Fibroblast of skin of right biceps (primary cell): Measurements from ENCODE around the gene TOX2.
A peak's percentile ranks its signal among the peaks of the same experiment; 100 is the strongest.

Experiments
- DNase-seq: peaks from one replicate; pipeline ENCODE4 v3.0.0-alpha.2; 2013

The TOX2 gene

DNA sequence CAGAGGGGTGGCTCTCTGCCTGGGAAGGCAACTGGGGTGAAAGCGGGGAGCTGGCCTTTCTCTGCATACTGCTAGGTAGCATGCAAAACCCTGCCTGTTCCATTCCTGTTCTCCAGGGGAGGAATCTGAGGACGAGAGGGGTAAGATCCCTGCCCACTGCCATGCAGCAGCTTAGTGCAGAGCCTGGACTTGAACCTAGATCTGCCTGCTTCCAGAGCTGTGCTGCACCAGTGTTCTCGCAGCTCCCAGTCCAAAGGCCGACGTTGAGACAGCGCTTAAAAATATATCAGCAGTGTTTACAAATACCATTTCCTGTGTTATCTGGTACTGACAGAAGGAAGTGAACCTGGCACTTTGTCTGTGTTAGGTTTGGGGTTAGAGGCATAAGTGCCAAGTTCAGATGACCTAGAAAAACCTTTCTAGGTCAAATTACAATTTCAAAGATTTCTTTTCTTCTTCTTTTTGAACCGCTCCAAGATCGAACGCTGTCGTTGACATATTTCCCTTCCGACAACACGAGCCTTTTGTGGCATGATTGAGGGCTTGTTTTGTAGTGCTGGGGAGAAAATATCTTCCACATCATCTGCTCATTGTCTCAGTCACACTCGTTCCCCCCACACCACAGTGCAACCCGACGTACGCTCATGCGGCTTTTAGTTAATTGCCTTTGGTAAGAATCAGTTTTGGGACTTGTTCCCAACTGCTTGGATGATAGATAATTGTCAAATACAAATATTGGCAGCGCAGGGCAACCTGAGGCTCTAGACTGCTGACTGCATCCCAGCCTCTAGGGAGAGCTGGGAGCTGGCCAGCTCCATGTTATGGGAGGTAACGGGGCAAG, 44.6 kb downstream of the TOX2 start:
- peak; percentile 54 for DNase-seq

GRCh38 chr20:43959920-43960227, 45.2 kb downstream of the TOX2 start:
- DNase-seq = no peak

DNA sequence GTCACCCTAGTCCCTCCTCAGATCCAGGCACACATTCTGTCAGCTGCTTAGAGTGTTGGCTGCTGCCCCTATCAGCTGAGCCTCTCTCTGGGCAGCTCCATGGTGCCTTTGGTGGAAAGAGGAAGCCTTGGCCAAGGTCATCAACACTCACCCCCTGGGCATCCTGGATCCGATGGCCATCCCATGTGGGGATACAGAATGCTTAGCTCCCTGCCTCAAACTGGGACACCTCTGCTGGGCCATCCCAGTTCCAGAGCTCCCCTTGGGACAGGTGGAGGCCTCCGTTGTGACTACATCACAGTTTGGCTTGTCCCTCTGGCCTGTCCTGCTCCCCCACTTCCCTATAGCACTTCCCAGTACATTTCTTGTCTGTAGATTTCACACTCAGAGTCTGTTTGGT, 45.6 kb downstream of the TOX2 start:
- no peak for DNase-seq

DNA sequence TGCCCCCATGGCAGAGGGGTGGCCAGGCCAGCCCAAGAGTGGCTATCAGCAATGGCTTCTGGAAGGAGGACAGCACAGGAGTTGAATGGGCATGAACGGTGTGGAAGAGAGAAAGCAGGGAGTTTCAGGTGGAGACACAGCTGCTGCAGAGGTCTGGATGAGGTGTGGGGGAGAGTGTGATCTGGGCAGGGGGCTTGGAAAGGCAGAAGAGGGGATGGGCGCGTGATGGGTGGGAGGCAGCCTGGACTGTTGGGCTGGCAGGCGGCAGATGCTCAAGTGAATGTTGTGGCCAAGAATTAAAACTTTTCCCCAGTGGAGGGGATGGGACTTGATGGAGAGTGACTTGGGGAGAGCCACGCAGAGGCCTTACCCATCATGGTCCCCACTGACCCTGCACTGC, 46.5 kb downstream of the TOX2 start:
- DNase-seq = no peak

- no peak for DNase-seq
These were observed 47.2 kb downstream of the TOX2 start for GRCh38 chr20:43961541-43962471.

DNA sequence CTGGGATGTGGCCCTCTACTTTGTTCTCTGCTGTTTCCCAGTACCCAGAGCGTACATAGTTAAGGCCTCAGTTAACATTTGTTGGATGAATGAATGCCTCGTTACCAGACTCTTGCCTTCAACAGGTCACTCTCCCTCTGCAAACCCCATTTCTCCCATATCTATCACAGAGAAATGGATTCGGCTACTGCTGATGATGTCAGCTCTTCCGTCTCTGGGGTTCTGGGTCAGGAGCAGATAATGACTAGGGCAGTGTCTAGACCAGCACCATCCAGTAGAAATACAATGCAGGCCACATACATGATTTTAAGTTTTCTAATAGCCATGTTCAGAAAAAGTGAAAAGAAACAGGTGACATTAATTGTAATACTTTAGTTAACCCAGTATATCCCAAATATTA, 47.9 kb downstream of the TOX2 start:
- no peak for DNase-seq

DNA sequence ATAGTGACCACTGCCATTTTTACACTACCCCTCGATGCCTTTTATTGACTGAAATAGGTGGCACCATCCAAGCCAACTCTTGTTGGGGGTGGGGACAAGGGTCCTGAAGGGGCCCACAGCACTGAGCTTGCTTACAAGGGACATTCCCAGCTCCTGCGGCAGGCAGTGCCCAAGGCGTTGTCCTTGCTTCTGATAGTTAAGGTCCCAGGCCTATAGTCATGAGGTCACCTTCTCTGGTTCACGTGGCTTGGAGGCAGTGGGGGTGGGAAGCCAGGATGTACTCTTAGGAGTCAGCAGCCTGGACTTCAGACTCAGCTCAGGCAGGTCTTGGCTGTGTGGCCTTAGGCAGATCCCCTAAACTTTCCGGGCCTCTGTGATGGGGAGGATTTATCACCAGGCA, 48.6 kb downstream of the TOX2 start:
- DNase-seq = no peak

GRCh38 chr20:43963872-43964791, 49.5 kb downstream of the TOX2 start:
- DNase-seq = peak; percentile 88

- no peak for DNase-seq
These were observed 53.8 kb downstream of the TOX2 start for GRCh38 chr20:43968341-43969000.

- DNase-seq = no peak
These were observed 54.4 kb downstream of the TOX2 start for GRCh38 chr20:43969028-43969447.

GRCh38 chr20:43969501-43970182, 55.0 kb downstream of the TOX2 start:
- DNase-seq = no peak

- no peak for DNase-seq
These were observed 56.6 kb downstream of the TOX2 start for GRCh38 chr20:43971267-43971666.

DNA sequence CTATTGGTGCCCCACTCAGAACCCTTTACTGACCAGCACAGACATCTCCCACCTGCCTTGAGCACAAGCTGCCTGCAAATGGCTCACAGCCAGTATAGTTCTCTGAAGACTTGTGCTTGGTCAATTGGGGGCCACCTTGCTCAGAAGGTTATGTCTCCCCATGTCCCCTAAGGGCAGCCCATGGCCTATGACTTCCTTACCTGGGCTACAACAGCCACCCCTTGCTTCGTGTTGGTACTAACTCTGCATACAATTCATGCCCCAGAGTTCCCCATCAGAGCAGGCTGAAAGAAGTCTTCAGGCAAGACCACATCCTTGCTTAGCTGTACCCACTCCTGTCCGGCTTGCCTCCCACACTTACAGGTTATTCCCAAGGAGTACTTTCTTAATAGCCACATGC, 57.4 kb downstream of the TOX2 start:
- DNase-seq = no peak

DNA sequence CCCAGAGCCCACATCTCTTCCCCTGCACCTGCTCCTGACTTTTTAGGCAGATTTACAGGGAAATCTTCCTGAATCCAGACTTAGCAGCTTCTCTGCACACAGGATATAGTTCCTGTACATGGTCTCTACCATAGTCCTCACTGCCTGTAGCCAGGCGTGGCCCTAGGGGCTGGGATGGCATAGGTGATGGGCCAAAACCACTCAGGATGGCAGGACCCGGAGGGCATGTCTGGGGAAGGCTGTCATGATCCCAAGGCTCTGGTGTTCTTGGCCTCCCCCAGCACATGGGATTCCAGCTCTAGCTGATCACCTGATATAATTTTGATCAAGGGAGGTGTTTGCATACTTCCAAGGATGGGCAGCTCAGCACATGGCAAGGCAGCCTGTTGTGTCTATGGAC, 58.0 kb downstream of the TOX2 start:
- DNase-seq = no peak

GRCh38 chr20:43973231-43973630, 58.6 kb downstream of the TOX2 start:
- DNase-seq = no peak

DNA sequence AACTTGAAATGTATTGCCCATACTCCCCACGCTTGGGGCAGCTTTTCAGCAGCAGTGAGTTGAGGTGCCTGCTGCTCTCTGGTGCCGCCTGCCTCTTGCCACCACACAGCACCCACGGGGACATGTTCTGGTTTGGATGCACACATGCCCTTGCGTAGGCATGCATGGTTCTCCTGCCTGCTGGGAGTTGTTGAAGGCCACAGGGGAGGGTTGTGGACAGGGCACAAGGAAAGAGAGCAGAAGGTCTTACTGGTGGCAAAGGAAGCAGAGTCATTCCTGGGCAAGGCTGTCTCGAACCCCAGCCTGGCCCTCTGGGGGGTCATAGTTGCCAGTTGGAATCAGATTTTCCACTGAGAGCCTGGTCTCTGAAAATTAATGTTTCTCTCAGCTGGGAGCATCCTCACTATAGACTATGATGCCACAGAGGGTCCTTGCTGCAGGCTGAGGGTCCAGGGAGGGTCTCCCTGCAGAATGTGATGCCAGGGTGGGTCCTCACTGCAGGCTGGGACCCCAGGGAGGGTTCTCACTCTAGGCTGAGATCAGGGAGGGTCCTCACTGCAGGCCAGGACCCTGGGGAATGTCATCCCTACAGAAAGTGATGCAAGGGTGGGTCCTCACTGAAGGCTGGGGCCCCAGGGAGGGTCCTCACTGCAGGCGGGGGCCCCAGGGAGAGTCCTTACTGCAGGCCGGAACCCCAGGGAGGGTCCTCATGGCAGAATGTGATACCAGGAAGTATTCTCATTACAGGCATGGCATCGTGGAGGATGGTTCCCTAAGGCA, 59.2 kb downstream of the TOX2 start:
- DNase-seq = no peak

GRCh38 chr20:43974695-43975094, 60.0 kb downstream of the TOX2 start:
- DNase-seq = no peak

- DNase-seq = peak; percentile 94
These were observed 60.6 kb downstream of the TOX2 start for GRCh38 chr20:43975096-43975768.

DNA sequence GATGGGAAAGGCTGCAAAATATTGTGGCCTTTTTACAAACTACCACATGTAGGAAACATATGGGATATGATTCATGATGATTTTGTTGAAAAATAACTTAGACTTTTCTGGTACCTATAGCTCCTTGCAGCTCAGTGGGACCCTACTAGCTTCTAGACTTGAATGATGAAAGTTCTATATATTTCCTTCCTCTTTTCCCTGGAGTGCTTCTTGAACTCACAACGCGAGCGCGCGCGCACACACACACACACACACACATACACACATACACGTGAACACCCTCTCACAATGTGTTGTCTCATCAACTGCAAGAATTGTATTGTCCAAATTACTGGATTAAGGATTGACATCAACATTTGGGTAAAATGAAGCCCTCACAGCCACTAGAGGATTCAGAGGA, 61.9 kb downstream of the TOX2 start:
- DNase-seq = no peak

DNA sequence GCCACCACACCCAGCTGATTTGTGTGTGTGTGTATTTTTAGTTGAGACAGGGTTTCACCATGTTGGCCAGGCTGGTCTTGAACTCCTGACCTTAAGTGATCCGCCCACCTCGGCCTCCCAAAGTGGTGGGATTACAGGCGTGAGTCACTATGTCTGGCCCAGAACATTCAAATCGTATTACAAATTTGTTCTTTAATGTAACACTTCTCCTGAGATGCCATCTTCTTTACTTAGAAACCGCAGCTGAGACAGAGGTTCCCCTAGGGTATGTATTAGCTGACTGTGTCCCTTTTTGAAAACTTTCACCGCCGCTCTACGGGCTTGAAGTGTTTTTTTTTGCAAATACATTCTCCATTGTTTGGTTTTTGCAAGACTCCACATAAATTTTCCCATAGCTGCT, 62.6 kb downstream of the TOX2 start:
- DNase-seq = peak; percentile 41
